Endothelial cell (in vitro differentiated cells): ENCODE measurements around the gene MEF2C. TPM values are rescaled to one million over a fixed set of nuclear protein-coding genes. Genes with fewer than 3 reads are reported as not detected.

Experiments
- DNase-seq: peaks from one replicate; pipeline ENCODE4 v3.0.0; 2021; ENCODE audit warnings: low spot score
- H3K27ac Mint-ChIP-seq: one replicate; pipeline ENCODE4 v1.8.0; 2021; ENCODE audit warnings: mixed read lengths, inconsistent platforms; ENCODE audit not compliant: unreplicated experiment
- H3K27me3 Mint-ChIP-seq: one replicate; pipeline ENCODE4 v1.8.0; 2021; ENCODE audit warnings: mild to moderate bottlenecking, moderate library complexity, mixed read lengths, inconsistent platforms; ENCODE audit not compliant: unreplicated experiment
- H3K36me3 Mint-ChIP-seq: one replicate; pipeline ENCODE4 v1.8.0; 2021; ENCODE audit warnings: mild to moderate bottlenecking, low read depth, mixed read lengths, inconsistent platforms; ENCODE audit not compliant: unreplicated experiment
- H3K4me1 Mint-ChIP-seq: one replicate; pipeline ENCODE4 v1.8.0; 2021; ENCODE audit warnings: mild to moderate bottlenecking, mixed read lengths, inconsistent platforms; ENCODE audit not compliant: unreplicated experiment
- H3K4me3 Mint-ChIP-seq: one replicate; pipeline ENCODE4 v1.8.0; 2021; ENCODE audit warnings: mild to moderate bottlenecking, mixed read lengths, inconsistent platforms; ENCODE audit not compliant: unreplicated experiment
- H3K9me3 Mint-ChIP-seq: one replicate; pipeline ENCODE4 v1.8.0; 2021; ENCODE audit warnings: mixed read lengths, inconsistent platforms; ENCODE audit not compliant: unreplicated experiment
- CTCF ChIP-seq: fragments of 200-600 bp; sonication (generic); IDR thresholded peaks from one replicate; pipeline ENCODE4 v1.5.0; 2021; ENCODE audit warnings: antibody characterized with exemption; ENCODE audit not compliant: unreplicated experiment
- total RNA-seq: library from RNA; stranded (reverse); fragmentation: NEBNext Ultra II Directional; extraction: Animal tissue kit (Norgen Biotek cat#: 25700); gene quantifications from one replicate; pipeline ENCODE4 v1.2.1, GENCODE V29; 2021; ENCODE audit not compliant: unreplicated experiment

MEF2C gene
- total RNA-seq, 1 donor from 2014 or later: 134 TPM

- H3K27ac Mint-ChIP-seq: no peak overlapping the region
- H3K4me3 Mint-ChIP-seq: peak overlapping the region; percentile 99
- DNase-seq: no peak
- peaks cover 6% of the 10 kb centered on the region for H3K36me3 Mint-ChIP-seq
- TF ChIP-seq CTCF: no peak
- H3K9me3 Mint-ChIP-seq: no peaks in the 10 kb centered on the region
- peaks cover 43% of the 10 kb centered on the region for H3K4me1 Mint-ChIP-seq
- peaks cover 9% of the 10 kb centered on the region for H3K27me3 Mint-ChIP-seq
Measured at GRCh38 chr5:88881571-88881971, 1.4 kb downstream of the MEF2C start.

GRCh38 chr5:88880201-88880600 lies 2.8 kb downstream of the MEF2C start:
- H3K4me3 Mint-ChIP-seq: peak overlapping the region; percentile 82
- no peak for DNase-seq

GRCh38 chr5:88879724-88880123 lies 3.3 kb downstream of the MEF2C start:
- Mint-ChIP-seq H3K4me3 (peak overlapping the region; percentile 82), H3K36me3 (peaks cover 6% of the 10 kb centered on the region), H3K27me3 (peaks cover 9% of the 10 kb centered on the region), H3K4me1 (peaks cover 52% of the 10 kb centered on the region), H3K9me3 (no peaks in the 10 kb centered on the region), H3K27ac (no peak overlapping the region)
- no peak for TF ChIP-seq CTCF
- DNase-seq: no peak

More at GRCh38 chr5:88880201-88880600, 2.8 kb downstream of the MEF2C start:
- peaks cover 6% of the 10 kb centered on the region for H3K36me3 Mint-ChIP-seq
- H3K27me3 Mint-ChIP-seq: peaks cover 9% of the 10 kb centered on the region
- no peak overlapping the region for H3K27ac Mint-ChIP-seq
- TF ChIP-seq CTCF: no peak
- no peaks in the 10 kb centered on the region for H3K9me3 Mint-ChIP-seq
- peaks cover 55% of the 10 kb centered on the region for H3K4me1 Mint-ChIP-seq

GRCh38 chr5:88878976-88879375 lies 4.0 kb downstream of the MEF2C start:
- Mint-ChIP-seq H3K4me3 (no peak overlapping the region), H3K4me1 (peaks cover 46% of the 10 kb centered on the region), H3K27me3 (peaks cover 9% of the 10 kb centered on the region), H3K27ac (no peak overlapping the region), H3K9me3 (no peaks in the 10 kb centered on the region), H3K36me3 (peaks cover 6% of the 10 kb centered on the region)
- no peak for TF ChIP-seq CTCF
- no peak for DNase-seq

GRCh38 chr5:88877826-88878225 lies 5.2 kb downstream of the MEF2C start:
- Mint-ChIP-seq H3K36me3 (peaks cover 5% of the 10 kb centered on the region), H3K27me3 (peaks cover 7% of the 10 kb centered on the region), H3K4me3 (no peak overlapping the region), H3K4me1 (peaks cover 46% of the 10 kb centered on the region), H3K27ac (no peak overlapping the region), H3K9me3 (no peaks in the 10 kb centered on the region)
- DNase-seq: no peak
- TF ChIP-seq CTCF: no peak
